ENCODE measurements around the gene TESMIN. TPM values are rescaled to one million over a fixed set of nuclear protein-coding genes. Genes with fewer than 3 reads are reported as not detected.

The TESMIN gene
- total and polyA plus RNA-seq, 2 of the 4 experiments (the other 2 are of a cell fraction): 0.90 to 2.2 TPM

DNA sequence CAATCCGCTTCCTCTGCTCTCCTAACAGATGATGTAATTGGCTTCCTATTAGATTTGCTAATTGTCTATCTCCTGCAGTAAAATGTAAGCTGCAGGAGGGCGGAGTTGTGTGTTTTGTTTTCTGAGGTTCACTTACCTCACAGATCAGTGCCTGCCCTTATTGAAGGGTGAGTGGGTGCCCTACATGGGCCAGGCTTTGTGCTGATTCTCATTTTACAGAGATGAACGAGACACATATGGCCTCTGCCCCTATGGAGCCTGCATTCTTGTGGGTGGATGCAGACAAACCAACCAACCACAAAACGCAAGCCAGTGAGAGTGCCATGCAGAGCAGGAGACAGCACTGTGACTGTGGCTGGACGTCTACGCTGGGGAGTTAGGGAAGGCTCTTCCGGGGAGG, 9.9 kb downstream of the TESMIN start:
- Histone ChIP-seq H4K20me1 (ENCODE audit: insufficient read depth, low read length) (no peaks in the 10 kb centered on the region; the same call in 1 of the 2 replicates), H3K4me2 (ENCODE audit: low read depth, low read length) (no peak overlapping the region), H2BK20ac (ENCODE audit: low read depth, low read length) (no peak overlapping the region), H2BK5ac (ENCODE audit: low read depth, low read length, poor library complexity, severe bottlenecking) (no peak overlapping the region), H2AK9ac (replicated peaks; ENCODE audit: low read depth, low read length, poor library complexity) (no peak overlapping the region), H3K9me3 (ENCODE audit: control insufficient read depth, insufficient read depth, low read length) (no peaks in the 10 kb centered on the region), H3K9me1 (ENCODE audit: insufficient read depth, low read length) (peaks cover 6% of the 10 kb centered on the region; the same call in 1 of the 2 replicates), H3K18ac (ENCODE audit: low read depth, low read length) (no peak overlapping the region), H3K79me1 (ENCODE audit: low read depth in 1 of 2, low read length in 2 of 2) (no peaks in the 10 kb centered on the region), H3K27ac (ENCODE audit: insufficient read depth, low read length) (no peak overlapping the region), H2BK15ac (ENCODE audit: low read depth, low read length) (no peak overlapping the region), H3K9ac (ENCODE audit: low read depth, low read length) (no peak overlapping the region), H4K5ac (ENCODE audit: low read depth, low read length) (no peak overlapping the region), H3K14ac (replicated peaks; ENCODE audit: low read depth, low read length) (no peak overlapping the region), H2BK120ac (ENCODE audit: low read depth, low read length) (no peak overlapping the region), H3K56ac (ENCODE audit: extremely low read depth, insufficient read depth, low read length) (no peak overlapping the region), H3K23ac (ENCODE audit: low read depth, low read length) (no peak overlapping the region), H2AK5ac (ENCODE audit: low read depth, low read length) (no peak overlapping the region), H3K4ac (ENCODE audit: low read depth, low read length) (no peak overlapping the region), H3K4me3 (ENCODE audit: insufficient read depth, low read depth, low read length) (no peak overlapping the region), H3K27me3 (ENCODE audit: control insufficient read depth, insufficient read depth, low read length) (no peaks in the 10 kb centered on the region; the same call in 1 of the 2 replicates), H2AFZ (replicated peaks; ENCODE audit: low read length, poor library complexity) (peak overlapping the region; percentile 60), H4K91ac (ENCODE audit: insufficient read depth, low read depth, low read length) (no peak overlapping the region), H4K8ac (ENCODE audit: low read depth in 2 of 2, low read length in 2 of 2) (no peak overlapping the region), H3K4me1 (ENCODE audit: control insufficient read depth, insufficient read depth, low read length) (peaks cover 5% of the 10 kb centered on the region; the same call in 1 of the 2 replicates), H3K36me3 (ENCODE audit: control insufficient read depth, insufficient read depth, low read length) (no peaks in the 10 kb centered on the region)
- peak; percentile 10 for DNase-seq
- in situ Hi-C loops (cut with MboI; ENCODE audit: low sequenced_read_pairs) (no loop called here), dilution Hi-C loops (cut with HindIII; ENCODE audit: low sequenced_read_pairs, unreplicated experiment) (no loop called here), intact Hi-C loops (cut with micrococcal nuclease) (no loop called here)
- ChIA-PET CTCF (no interaction called here), POLR2A (ENCODE audit: unreplicated experiment) (no interaction called here)
- 20% methylated on average over 1 of the region's 7 CpGs; no CpG with 5 or more reads in 1 of the 2 experiments for WGBS, 2 experiments (ENCODE audit: extremely low coverage in 2 of 2, insufficient read length in 1 of 2)
- BruUV-seq (replicated peaks): no TSS peak
- TF ChIP-seq MXI1 (IDR thresholded peaks at IDR 0.05; ENCODE audit: borderline replicate concordance, low read depth, low read length): no peak
- ATAC-seq (ENCODE audit: low read depth): peak; percentile 73

Data from IMR-90 (cell line).